Trophoblast cell (in vitro differentiated cells and primary cell): ENCODE results near the gene GRK6.

Experiments used
- DNase-seq, 2 donors: peaks; one replicate each; pipeline ENCODE4 v3.0.0-alpha.2; 2016
- H2AFZ ChIP-seq: 2 replicates; pipeline ENCODE4 v1.6.1; 2013; ENCODE audit warnings: low read length, moderate library complexity, mild to moderate bottlenecking; ENCODE audit not compliant: insufficient read depth, poor library complexity
- H2AK5ac ChIP-seq: 2 replicates; pipeline ENCODE4 v1.6.1; 2013; ENCODE audit warnings: mild to moderate bottlenecking, low read length
- H2BK120ac ChIP-seq: 2 replicates; pipeline ENCODE4 v1.6.1; 2013; ENCODE audit warnings: low read length, mild to moderate bottlenecking, moderate library complexity; ENCODE audit not compliant: insufficient read depth, poor library complexity
- H2BK12ac ChIP-seq: 2 replicates; pipeline ENCODE4 v1.6.1; 2013; ENCODE audit warnings: mild to moderate bottlenecking, low read length, moderate library complexity
- H2BK5ac ChIP-seq: 2 replicates; pipeline ENCODE4 v1.6.1; 2013; ENCODE audit warnings: low read length, low read depth, moderate library complexity, mild to moderate bottlenecking; ENCODE audit not compliant: poor library complexity
- H3K14ac ChIP-seq: 2 replicates; pipeline ENCODE4 v1.6.1; 2013; ENCODE audit warnings: mild to moderate bottlenecking, low read length
- H3K18ac ChIP-seq: 2 replicates; pipeline ENCODE4 v1.6.1; 2013; ENCODE audit warnings: mild to moderate bottlenecking, low read length
- H3K23ac ChIP-seq: 2 replicates; pipeline ENCODE4 v1.6.1; 2013; ENCODE audit warnings: low read length
- H3K27ac ChIP-seq: 2 replicates; pipeline ENCODE4 v1.5.1; 2013; ENCODE audit warnings: low read depth, mild to moderate bottlenecking, inconsistent platforms, low read length, moderate library complexity
- H3K27me3 ChIP-seq: 2 replicates; pipeline ENCODE4 v1.6.1; 2013; ENCODE audit warnings: inconsistent platforms, mild to moderate bottlenecking, low read length, moderate library complexity; ENCODE audit not compliant: insufficient read depth
- H3K36me3 ChIP-seq, 2 experiments: 1 replicate in 1 of 2; 2 replicates in 1 of 2; pipeline ENCODE4 v1.6.1; 2013; ENCODE audit warnings: low read length in 2 of 2, mild to moderate bottlenecking in 2 of 2, moderate library complexity in 1 of 2; ENCODE audit not compliant: insufficient read depth in 2 of 2, control insufficient read depth in 1 of 2
- H3K4ac ChIP-seq: 2 replicates; pipeline ENCODE4 v1.6.1; 2013; ENCODE audit warnings: low read depth, mild to moderate bottlenecking, low read length, moderate library complexity
- H3K4me1 ChIP-seq, 2 experiments: 1 replicate in 1 of 2; 2 replicates in 1 of 2; pipeline ENCODE4 v1.6.1; 2013; ENCODE audit warnings: low read length in 2 of 2, mild to moderate bottlenecking in 2 of 2, moderate library complexity in 1 of 2; ENCODE audit not compliant: insufficient read depth in 2 of 2, control insufficient read depth in 1 of 2
- H3K4me2 ChIP-seq: 2 replicates; pipeline ENCODE4 v1.6.1; 2013; ENCODE audit warnings: inconsistent platforms, mild to moderate bottlenecking, low read length, moderate library complexity
- H3K4me3 ChIP-seq: 2 replicates; pipeline ENCODE4 v1.5.1; 2013; ENCODE audit warnings: mild to moderate bottlenecking, low read depth, low read length, inconsistent platforms
- H3K79me1 ChIP-seq: one replicate; pipeline ENCODE4 v1.6.1; 2013; ENCODE audit warnings: low read length
- H3K79me2 ChIP-seq: 2 replicates; pipeline ENCODE4 v1.6.1; 2013; ENCODE audit warnings: low read length, mild to moderate bottlenecking; ENCODE audit not compliant: control insufficient read depth, insufficient read depth, poor library complexity
- H3K9ac ChIP-seq: 2 replicates; pipeline ENCODE4 v1.6.1; 2013; ENCODE audit warnings: mild to moderate bottlenecking, low read length
- H3K9me3 ChIP-seq: 2 replicates; pipeline ENCODE4 v1.6.1; 2013; ENCODE audit warnings: low read depth, mild to moderate bottlenecking, control low read depth, inconsistent platforms, low read length; ENCODE audit not compliant: insufficient read depth
- H4K12ac ChIP-seq: 2 replicates; pipeline ENCODE4 v1.6.1; 2013; ENCODE audit warnings: low read depth, mild to moderate bottlenecking, low read length, moderate library complexity
- H4K8ac ChIP-seq: 2 replicates; pipeline ENCODE4 v1.6.1; 2013; ENCODE audit warnings: low read depth, mild to moderate bottlenecking, low read length, moderate library complexity
- H4K91ac ChIP-seq: one replicate; pipeline ENCODE4 v1.6.1; 2013; ENCODE audit warnings: low read depth, mild to moderate bottlenecking, low read length, moderate library complexity
- WGBS: extraction: QIAGEN DNeasy Blood & Tissue Kit; methylation state at CpG from one replicate; pipeline ENCODE4 v1.1.7; 2013; ENCODE audit warnings: missing lambda C conversion rate; ENCODE audit not compliant: insufficient read length, insufficient coverage; ENCODE audit errors: extremely low coverage; 5-methylcytosine and 5-hydroxymethylcytosine counted together

Gene GRK6

DNA sequence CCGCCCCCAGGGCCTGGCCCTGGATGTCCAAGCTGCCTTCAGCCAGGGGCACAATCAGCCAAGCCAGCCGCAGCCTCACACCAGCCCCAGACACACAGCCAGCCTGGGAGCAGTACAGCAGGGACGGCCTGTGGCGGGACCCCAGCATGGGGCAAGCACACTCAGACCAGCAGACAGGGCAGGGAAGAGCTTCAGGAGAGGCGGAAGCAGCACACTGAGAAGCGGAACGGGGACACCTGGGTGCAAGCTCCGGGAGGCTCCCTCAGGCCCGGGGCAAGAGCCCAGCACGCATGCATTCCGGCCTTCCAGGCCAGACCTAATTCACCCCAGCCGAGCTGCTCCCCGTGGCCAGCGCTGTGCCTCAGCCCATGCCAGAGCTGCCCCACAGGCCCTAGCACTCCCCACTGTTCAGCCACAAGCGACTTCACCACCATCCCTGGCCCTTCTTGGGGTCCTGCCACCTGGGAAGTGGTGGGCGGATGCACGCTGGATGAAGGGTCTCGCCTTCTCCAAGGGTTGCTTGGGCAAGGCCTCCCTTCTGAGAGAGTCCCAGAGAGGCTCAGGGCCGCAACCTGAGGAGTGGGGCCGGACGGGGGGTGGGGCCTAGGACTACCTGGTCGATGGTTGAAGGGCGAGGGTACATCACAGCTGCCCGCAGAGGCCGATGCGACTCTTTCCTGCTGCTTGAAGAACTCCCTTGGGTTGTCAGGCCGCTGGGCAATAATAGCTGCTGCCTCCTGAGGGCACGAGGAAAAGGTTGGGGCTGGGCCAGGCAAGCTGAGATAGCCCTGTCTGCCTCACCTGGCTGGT lies 33.5 kb downstream of the GRK6 start:
- Histone ChIP-seq H3K4me1 (peaks cover 0 to 8% of the 10 kb centered on the region in 2 experiments), H2BK12ac (no peak overlapping the region), H4K12ac (no peak overlapping the region), H4K91ac (no peak overlapping the region), H3K36me3 (peaks cover 63 to 67% of the 10 kb centered on the region in 2 experiments), H3K4me3 (no peak overlapping the region), H3K27me3 (no peaks in the 10 kb centered on the region), H3K4me2 (no peak overlapping the region), H3K27ac (no peak overlapping the region), H2AK5ac (no peak overlapping the region), H3K79me2 (no peaks in the 10 kb centered on the region), H3K18ac (no peak overlapping the region), H3K23ac (no peak overlapping the region), H3K79me1 (peaks cover 4% of the 10 kb centered on the region), H4K8ac (no peak overlapping the region), H3K9me3 (no peaks in the 10 kb centered on the region), H2BK120ac (no peak overlapping the region), H2BK5ac (no peak overlapping the region), H3K9ac (no peak overlapping the region), H3K4ac (no peak overlapping the region), H3K14ac (no peak overlapping the region), H2AFZ (no peak overlapping the region)
- WGBS: no CpG with 5 or more reads among the region's 28 CpGs
- peak; percentile 58 to 74 for DNase-seq

GRCh38 chr5:177462021-177462670 lies 35.7 kb downstream of the GRK6 start:
- Histone ChIP-seq H3K79me2 (no peaks in the 10 kb centered on the region), H3K4me2 (no peak overlapping the region), H3K14ac (no peak overlapping the region), H2BK12ac (no peak overlapping the region), H3K4ac (no peak overlapping the region), H3K4me1 (no peaks in the 10 kb centered on the region), H3K36me3 (peaks cover 77 to 82% of the 10 kb centered on the region in 2 experiments), H2BK120ac (no peak overlapping the region), H3K9me3 (peaks cover 4% of the 10 kb centered on the region), H4K8ac (no peak overlapping the region), H2BK5ac (no peak overlapping the region), H3K79me1 (no peaks in the 10 kb centered on the region), H3K18ac (no peak overlapping the region), H3K27me3 (no peaks in the 10 kb centered on the region), H4K91ac (no peak overlapping the region), H2AK5ac (no peak overlapping the region), H3K27ac (no peak overlapping the region), H4K12ac (no peak overlapping the region), H3K9ac (no peak overlapping the region), H2AFZ (no peak overlapping the region), H3K23ac (no peak overlapping the region), H3K4me3 (no peak overlapping the region)
- no CpG with 5 or more reads among the region's 27 CpGs for WGBS
- DNase-seq: no peak

DNA sequence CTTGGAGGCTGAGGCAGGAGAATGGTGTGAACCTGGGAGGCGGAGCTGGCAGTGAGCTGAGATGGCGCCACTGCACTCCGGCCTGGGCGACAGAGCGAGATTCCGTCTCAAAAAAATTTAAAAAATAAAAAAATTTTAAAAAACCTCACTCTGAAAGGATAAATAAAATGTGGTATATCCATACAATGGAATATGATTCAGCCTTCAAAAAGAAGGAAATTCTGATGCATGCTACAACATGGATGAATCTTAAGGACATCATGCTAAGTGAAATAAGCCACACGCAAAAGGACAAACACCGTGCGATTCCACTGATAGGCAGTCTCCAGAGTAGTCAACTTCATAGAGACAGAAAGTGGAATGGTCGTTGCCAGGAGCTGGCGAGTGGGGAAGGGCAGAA lies 38.6 kb downstream of the GRK6 start:
- no peak for DNase-seq
- Histone ChIP-seq H3K27ac (no peak overlapping the region), H3K79me1 (no peaks in the 10 kb centered on the region), H3K4ac (no peak overlapping the region), H3K4me2 (no peak overlapping the region), H3K4me1 (peaks cover 9 to 13% of the 10 kb centered on the region in 2 experiments), H3K23ac (no peak overlapping the region), H2BK12ac (no peak overlapping the region), H3K36me3 (peaks cover 74 to 75% of the 10 kb centered on the region in 2 experiments), H2BK5ac (no peak overlapping the region), H2BK120ac (no peak overlapping the region), H3K9ac (no peak overlapping the region), H3K9me3 (peaks cover 4% of the 10 kb centered on the region), H4K8ac (no peak overlapping the region), H4K91ac (no peak overlapping the region), H2AFZ (no peak overlapping the region), H3K27me3 (no peaks in the 10 kb centered on the region), H2AK5ac (no peak overlapping the region), H3K4me3 (no peak overlapping the region), H4K12ac (no peak overlapping the region), H3K79me2 (peaks cover 3% of the 10 kb centered on the region), H3K18ac (no peak overlapping the region), H3K14ac (no peak overlapping the region)
- whole genome bisulfite sequencing: no CpG with 5 or more reads among the region's 11 CpGs

DNA sequence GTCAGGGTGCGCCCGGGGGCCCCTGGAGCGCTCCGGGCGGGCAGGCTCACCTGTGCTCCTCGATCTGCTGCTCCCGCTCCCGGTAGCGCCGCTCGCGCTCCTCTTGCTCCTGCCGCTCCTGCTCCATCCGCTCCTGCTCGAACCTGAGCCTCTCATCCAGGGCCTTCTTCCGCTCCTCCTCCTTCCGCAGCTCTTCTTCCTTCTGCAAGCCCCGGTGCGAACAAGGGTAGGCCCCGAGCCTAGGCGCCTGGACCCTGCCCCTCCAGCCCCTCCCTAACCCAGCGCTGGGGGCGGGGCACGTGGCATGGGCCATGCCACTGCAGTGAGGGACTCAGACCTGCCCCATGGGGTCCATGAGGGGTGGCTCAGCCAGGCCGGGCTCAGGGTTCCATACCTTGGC lies 40.4 kb downstream of the GRK6 start:
- no peak overlapping the region for H2AK5ac ChIP-seq
- no peak overlapping the region for H4K12ac ChIP-seq
- H3K27me3 ChIP-seq: no peaks in the 10 kb centered on the region
- no peak overlapping the region for H3K14ac ChIP-seq
- H3K27ac ChIP-seq: no peak overlapping the region
- H3K4ac ChIP-seq: no peak overlapping the region
- no peak overlapping the region for H3K4me3 ChIP-seq
- H3K36me3 ChIP-seq: peaks cover 77 to 78% of the 10 kb centered on the region in 2 experiments
- H3K18ac ChIP-seq: no peak overlapping the region
- H3K79me1 ChIP-seq: peaks cover 3% of the 10 kb centered on the region
- H2BK120ac ChIP-seq: no peak overlapping the region
- no peak overlapping the region for H4K8ac ChIP-seq
- no CpG with 5 or more reads among the region's 25 CpGs for WGBS
- peaks cover 13% of the 10 kb centered on the region for H3K79me2 ChIP-seq
- H3K9ac ChIP-seq: no peak overlapping the region
- no peak overlapping the region for H3K23ac ChIP-seq
- no peak overlapping the region for H2BK12ac ChIP-seq
- peaks cover 4% of the 10 kb centered on the region for H3K9me3 ChIP-seq
- H2BK5ac ChIP-seq: no peak overlapping the region
- no peak overlapping the region for H3K4me2 ChIP-seq
- no peak overlapping the region for H4K91ac ChIP-seq
- H2AFZ ChIP-seq: no peak overlapping the region
- H3K4me1 ChIP-seq: peaks cover 27 to 30% of the 10 kb centered on the region in 2 experiments
- peak in 1 of 2 donors; percentile 45 for DNase-seq
